ENCODE results near the gene HIVEP1. TPM values are rescaled to one million over a fixed set of nuclear protein-coding genes. Genes with fewer than 3 reads are reported as not detected.

Gene HIVEP1
- polyA plus RNA-seq, 1 experiment, result 13.9 TPM

GRCh38 chr6:12116978-12117377 lies 104.9 kb downstream of the HIVEP1 start:
- DNase-seq (ENCODE audit: low read depth, low spot score), result no peak
- no peaks in the 10 kb centered on the region for H3K27me3 ChIP-seq (ENCODE audit: control insufficient read depth, insufficient read depth, low read length)
- no peak overlapping the region for H3K4me3 ChIP-seq (ENCODE audit: low read depth, low read length)
- ChIA-PET CTCF (no interaction called here), POLR2A (no interaction called here)
- H3K27ac ChIP-seq (ENCODE audit: low read depth, low read length), result no peak overlapping the region
- H3K9me3 ChIP-seq (ENCODE audit: control insufficient read depth, insufficient read depth, low read length), result peaks cover 6% of the 10 kb centered on the region; the same call in 1 of the 2 replicates
- TF ChIP-seq CTCF (IDR thresholded peaks at IDR 0.05; ENCODE audit: low read depth, low read length), result no peak

GRCh38 chr6:12118607-12119006 lies 106.5 kb downstream of the HIVEP1 start:
- POLR2A ChIA-PET, result no interaction called here
- H3K9me3 ChIP-seq (ENCODE audit: control insufficient read depth, insufficient read depth, low read length), result peaks cover 2% of the 10 kb centered on the region; the same call in 1 of the 2 replicates
- DNase-seq (ENCODE audit: low read depth, low spot score), result no peak
- H3K4me3 ChIP-seq (ENCODE audit: low read depth, low read length), result no peak overlapping the region
- no peaks in the 10 kb centered on the region for H3K27me3 ChIP-seq (ENCODE audit: control insufficient read depth, insufficient read depth, low read length)
- CTCF ChIA-PET, result interaction anchor here (1.0 kb wide), 1 partner anchor 172 kb away, joined by 3 read pairs; no protein-coding TSS in a partner anchor
- H3K27ac ChIP-seq (ENCODE audit: low read depth, low read length), result no peak overlapping the region
- TF ChIP-seq CTCF (IDR thresholded peaks at IDR 0.05; ENCODE audit: low read depth, low read length), result no peak

- Histone ChIP-seq H3K9me3 (ENCODE audit: control insufficient read depth, insufficient read depth, low read length) (peaks cover 2% of the 10 kb centered on the region; the same call in 1 of the 2 replicates), H3K4me3 (ENCODE audit: low read depth, low read length) (no peak overlapping the region), H3K27me3 (ENCODE audit: control insufficient read depth, insufficient read depth, low read length) (no peaks in the 10 kb centered on the region), H3K27ac (ENCODE audit: low read depth, low read length) (no peak overlapping the region)
- DNase-seq (ENCODE audit: low read depth, low spot score), result no peak
- no peak for TF ChIP-seq CTCF (IDR thresholded peaks at IDR 0.05; ENCODE audit: low read depth, low read length)
- ChIA-PET CTCF (no interaction called here), POLR2A (no interaction called here)
Measured at GRCh38 chr6:12119085-12119588, 107.0 kb downstream of the HIVEP1 start.

GRCh38 chr6:12125396-12125795 lies 113.3 kb downstream of the HIVEP1 start:
- Histone ChIP-seq H3K9me3 (ENCODE audit: control insufficient read depth, insufficient read depth, low read length) (no peaks in the 10 kb centered on the region; the same call in 1 of the 2 replicates), H3K4me3 (ENCODE audit: low read depth, low read length) (no peak overlapping the region), H3K27ac (ENCODE audit: low read depth, low read length) (no peak overlapping the region), H3K27me3 (ENCODE audit: control insufficient read depth, insufficient read depth, low read length) (no peaks in the 10 kb centered on the region)
- ChIA-PET POLR2A (no interaction called here), CTCF (interaction anchor here (0.7 kb wide), 1 partner anchor 477 kb away, joined by 4 read pairs; no protein-coding TSS in a partner anchor)
- no peak for DNase-seq (ENCODE audit: low read depth, low spot score)
- TF ChIP-seq CTCF (IDR thresholded peaks at IDR 0.05; ENCODE audit: low read depth, low read length), result no peak

- Histone ChIP-seq H3K27ac (ENCODE audit: low read depth, low read length) (no peak overlapping the region), H3K4me3 (ENCODE audit: low read depth, low read length) (no peak overlapping the region), H3K27me3 (ENCODE audit: control insufficient read depth, insufficient read depth, low read length) (no peaks in the 10 kb centered on the region), H3K9me3 (ENCODE audit: control insufficient read depth, insufficient read depth, low read length) (no peaks in the 10 kb centered on the region; the same call in 1 of the 2 replicates)
- DNase-seq (ENCODE audit: low read depth, low spot score), result no peak
- POLR2A ChIA-PET, result no interaction called here
- CTCF ChIA-PET, result interaction anchor here (0.7 kb wide), 1 partner anchor 477 kb away, joined by 4 read pairs; no protein-coding TSS in a partner anchor
- TF ChIP-seq CTCF (IDR thresholded peaks at IDR 0.05; ENCODE audit: low read depth, low read length), result no peak
Measured at GRCh38 chr6:12126051-12126450, 113.9 kb downstream of the HIVEP1 start.

Measured in AG04450 (cell line).